Panc1 (cell line): ENCODE data around the gene MRPL38.

Source experiments
- POLR2AphosphoS5 ChIP-seq: IDR thresholded peaks from 2 replicates; pipeline ENCODE4 v1.6.1; 2012; ENCODE audit warnings: mild to moderate bottlenecking, low read depth, low read length, moderate library complexity
- REST ChIP-seq, 2 experiments: IDR thresholded peaks; 2 replicates each; pipeline ENCODE4 v1.6.1; 2011 to 2012; ENCODE audit warnings: low read depth in 2 of 2, control low read depth in 1 of 2, low read length in 1 of 2, mild to moderate bottlenecking in 1 of 2, moderate library complexity in 1 of 2; ENCODE audit not compliant: insufficient read depth in 1 of 2
- TCF7L2 ChIP-seq: IDR thresholded peaks from 2 replicates; pipeline ENCODE4 v1.6.1; 2011; ENCODE audit warnings: mild to moderate bottlenecking, low read depth, low read length, inconsistent platforms
- TF ChIP-seq, protein P1 (sequence below): fragments of 450-650 bp; IDR thresholded peaks from 2 replicates; pipeline ENCODE4 v1.5.1; 2017; ENCODE audit warnings: mild to moderate bottlenecking

- TF ChIP-seq, protein P1, sequence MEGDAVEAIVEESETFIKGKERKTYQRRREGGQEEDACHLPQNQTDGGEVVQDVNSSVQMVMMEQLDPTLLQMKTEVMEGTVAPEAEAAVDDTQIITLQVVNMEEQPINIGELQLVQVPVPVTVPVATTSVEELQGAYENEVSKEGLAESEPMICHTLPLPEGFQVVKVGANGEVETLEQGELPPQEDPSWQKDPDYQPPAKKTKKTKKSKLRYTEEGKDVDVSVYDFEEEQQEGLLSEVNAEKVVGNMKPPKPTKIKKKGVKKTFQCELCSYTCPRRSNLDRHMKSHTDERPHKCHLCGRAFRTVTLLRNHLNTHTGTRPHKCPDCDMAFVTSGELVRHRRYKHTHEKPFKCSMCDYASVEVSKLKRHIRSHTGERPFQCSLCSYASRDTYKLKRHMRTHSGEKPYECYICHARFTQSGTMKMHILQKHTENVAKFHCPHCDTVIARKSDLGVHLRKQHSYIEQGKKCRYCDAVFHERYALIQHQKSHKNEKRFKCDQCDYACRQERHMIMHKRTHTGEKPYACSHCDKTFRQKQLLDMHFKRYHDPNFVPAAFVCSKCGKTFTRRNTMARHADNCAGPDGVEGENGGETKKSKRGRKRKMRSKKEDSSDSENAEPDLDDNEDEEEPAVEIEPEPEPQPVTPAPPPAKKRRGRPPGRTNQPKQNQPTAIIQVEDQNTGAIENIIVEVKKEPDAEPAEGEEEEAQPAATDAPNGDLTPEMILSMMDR = no peak; the same call in 1 of the 2 replicates
- TF ChIP-seq REST (IDR thresholded peaks at IDR 0.05; ENCODE audit: insufficient read depth in 1 of 2, low read depth in 2 of 2, low read length in 1 of 2) (no peak), POLR2AphosphoS5 (no peak), TCF7L2 (no peak)
Observed at GRCh38 chr17:75877752-75878173, 26.9 kb downstream of the MRPL38 start.
